ENCODE data around the gene RNF225.
"Not testable (repeated sequence)": the region's sequence is repeated elsewhere in the genome, so short reads cannot be mapped to it uniquely, and the experiment has no call there.

GRCh38 chr19:58403920-58404478 lies 8.5 kb downstream of the RNF225 start:
- TF ChIP-seq POLR2AphosphoS5 (IDR thresholded peaks at IDR 0.05; ENCODE audit: insufficient read depth, low read depth, low read length); POLR2A (IDR thresholded peaks at IDR 0.05; ENCODE audit: low read depth, low read length); EZH2 (IDR thresholded peaks at IDR 0.05; ENCODE audit: borderline replicate concordance, low read depth, low read length, severe bottlenecking); JUN (IDR thresholded peaks at IDR 0.05; ENCODE audit: borderline replicate concordance, insufficient read depth, insufficient read length, low read depth); FOS (IDR thresholded peaks at IDR 0.05; ENCODE audit: borderline replicate concordance, insufficient read depth, low read length); MYC (IDR thresholded peaks at IDR 0.05; ENCODE audit: low read depth, low read length): not testable (repeated sequence)
- TF ChIP-seq, protein P1, sequence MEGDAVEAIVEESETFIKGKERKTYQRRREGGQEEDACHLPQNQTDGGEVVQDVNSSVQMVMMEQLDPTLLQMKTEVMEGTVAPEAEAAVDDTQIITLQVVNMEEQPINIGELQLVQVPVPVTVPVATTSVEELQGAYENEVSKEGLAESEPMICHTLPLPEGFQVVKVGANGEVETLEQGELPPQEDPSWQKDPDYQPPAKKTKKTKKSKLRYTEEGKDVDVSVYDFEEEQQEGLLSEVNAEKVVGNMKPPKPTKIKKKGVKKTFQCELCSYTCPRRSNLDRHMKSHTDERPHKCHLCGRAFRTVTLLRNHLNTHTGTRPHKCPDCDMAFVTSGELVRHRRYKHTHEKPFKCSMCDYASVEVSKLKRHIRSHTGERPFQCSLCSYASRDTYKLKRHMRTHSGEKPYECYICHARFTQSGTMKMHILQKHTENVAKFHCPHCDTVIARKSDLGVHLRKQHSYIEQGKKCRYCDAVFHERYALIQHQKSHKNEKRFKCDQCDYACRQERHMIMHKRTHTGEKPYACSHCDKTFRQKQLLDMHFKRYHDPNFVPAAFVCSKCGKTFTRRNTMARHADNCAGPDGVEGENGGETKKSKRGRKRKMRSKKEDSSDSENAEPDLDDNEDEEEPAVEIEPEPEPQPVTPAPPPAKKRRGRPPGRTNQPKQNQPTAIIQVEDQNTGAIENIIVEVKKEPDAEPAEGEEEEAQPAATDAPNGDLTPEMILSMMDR (IDR thresholded peaks at IDR 0.05; ENCODE audit: extremely low read depth in 1 of 2, insufficient read depth in 1 of 2, low read depth in 1 of 2, low read length in 2 of 2): not testable (repeated sequence)
- TF ChIP-seq, protein P2, sequence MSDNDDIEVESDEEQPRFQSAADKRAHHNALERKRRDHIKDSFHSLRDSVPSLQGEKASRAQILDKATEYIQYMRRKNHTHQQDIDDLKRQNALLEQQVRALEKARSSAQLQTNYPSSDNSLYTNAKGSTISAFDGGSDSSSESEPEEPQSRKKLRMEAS (IDR thresholded peaks at IDR 0.05; ENCODE audit: insufficient read depth, insufficient read length): not testable (repeated sequence)

Measured in endothelial cell of umbilical vein (primary cell).